Kidney epithelial cell (primary cell): ENCODE measurements around the gene RBM6. TPM values are rescaled to one million over a fixed set of nuclear protein-coding genes. Genes with fewer than 3 reads are reported as not detected.
A peak's percentile ranks its signal among the peaks of the same experiment; 100 is the strongest.

Experiments used
- DNase-seq: peaks from one replicate; pipeline ENCODE4 v3.0.0-alpha.2; 2010; ENCODE audit warnings: low read depth
- H3K27me3 ChIP-seq: 2 replicates; pipeline ENCODE4 v1.6.0; 2011; ENCODE audit warnings: low read length; ENCODE audit not compliant: control insufficient read depth, insufficient read depth
- H3K36me3 ChIP-seq: 2 replicates; pipeline ENCODE4 v1.5.1; 2011; ENCODE audit warnings: low read length; ENCODE audit not compliant: control insufficient read depth, insufficient read depth
- H3K4me3 ChIP-seq: 2 replicates; pipeline ENCODE4 v1.5.1; 2011; ENCODE audit warnings: low read depth, mild to moderate bottlenecking, control low read depth, low read length
- CTCF ChIP-seq: IDR thresholded peaks from 2 replicates; pipeline ENCODE4 v1.5.1; 2011; ENCODE audit warnings: mild to moderate bottlenecking, moderate library complexity, low read length, control low read depth, inconsistent platforms; ENCODE audit not compliant: insufficient read depth, poor library complexity, severe bottlenecking
- total RNA-seq: library from RNA; depleted of rRNA; stranded (reverse); fragments of >200 nt; gene quantifications from 2 replicates; pipeline ENCODE4 v1.2.3, GENCODE V29; 2015

The RBM6 gene
- total RNA-seq, 1 donor from 2014 or later: 41.5 TPM

GRCh38 chr3:49955636-49956035, 15.7 kb downstream of the RBM6 start:
- Histone ChIP-seq H3K36me3 (no peaks in the 10 kb centered on the region), H3K4me3 (no peak overlapping the region), H3K27me3 (no peaks in the 10 kb centered on the region)
- DNase-seq: no peak
- no peak for TF ChIP-seq CTCF

GRCh38 chr3:49966233-49966942, 26.4 kb downstream of the RBM6 start:
- Histone ChIP-seq H3K4me3 (no peak overlapping the region), H3K36me3 (no peaks in the 10 kb centered on the region), H3K27me3 (no peaks in the 10 kb centered on the region)
- DNase-seq: peak; percentile 7
- no peak for TF ChIP-seq CTCF

- DNase-seq: no peak
- no peaks in the 10 kb centered on the region for H3K36me3 ChIP-seq
- no peaks in the 10 kb centered on the region for H3K27me3 ChIP-seq
- H3K4me3 ChIP-seq: no peak overlapping the region
- no peak for TF ChIP-seq CTCF
Measured at GRCh38 chr3:49967291-49967690, 27.3 kb downstream of the RBM6 start.

GRCh38 chr3:49968346-49968745, 28.4 kb downstream of the RBM6 start:
- Histone ChIP-seq H3K36me3 (no peaks in the 10 kb centered on the region), H3K4me3 (no peak overlapping the region), H3K27me3 (no peaks in the 10 kb centered on the region)
- DNase-seq: no peak
- TF ChIP-seq CTCF: no peak

- no peak overlapping the region for H3K4me3 ChIP-seq
- H3K36me3 ChIP-seq: no peaks in the 10 kb centered on the region
- H3K27me3 ChIP-seq: no peaks in the 10 kb centered on the region
- no peak for DNase-seq
- TF ChIP-seq CTCF: no peak
Measured at GRCh38 chr3:49972656-49973055, 32.7 kb downstream of the RBM6 start.

- no peak for DNase-seq
- Histone ChIP-seq H3K27me3 (no peaks in the 10 kb centered on the region), H3K4me3 (no peak overlapping the region), H3K36me3 (no peaks in the 10 kb centered on the region)
- TF ChIP-seq CTCF: no peak
Measured at GRCh38 chr3:49976942-49977341, 37.0 kb downstream of the RBM6 start.
